Stomach (tissue), 4 donors: ENCODE measurements around the gene CYP4V2.

Source experiments
- CTCF ChIP-seq, 7 experiments: fragments of 450-650 bp in 4 of 7; fragments of 200-600 bp in 3 of 7; sonication (generic) in 3 of 7; IDR thresholded peaks; one replicate each; pipeline ENCODE4 v1.5.1; 2016 to 2019; ENCODE audit warnings: antibody characterized with exemption in 7 of 7, control low read depth in 2 of 7, mild to moderate bottlenecking in 1 of 7
- POLR2A ChIP-seq, 4 donors: fragments of 450-650 bp; IDR thresholded peaks; one replicate each; pipeline ENCODE4 v1.6.1; 2016; ENCODE audit warnings: antibody characterized with exemption in 4 of 4, control low read depth in 2 of 4, mild to moderate bottlenecking in 1 of 4, moderate library complexity in 1 of 4
- POLR2AphosphoS5 ChIP-seq, 3 donors: sonication (generic); formaldehyde crosslinking; IDR thresholded peaks; one replicate each; pipeline ENCODE4 v1.6.1; 2016; ENCODE audit warnings: antibody characterized with exemption in 3 of 3

GRCh38 chr4:186226521-186227189, 35.3 kb downstream of the CYP4V2 start:
- TF ChIP-seq POLR2AphosphoS5 (IDR thresholded peaks at IDR 0.05) = no peak
- TF ChIP-seq CTCF (IDR thresholded peaks at IDR 0.05) = no peak
- no peak for TF ChIP-seq POLR2A (IDR thresholded peaks at IDR 0.05)
